SH-SY5Y (cell line): ENCODE measurements around the gene TSPAN32.

Experiments used
- GATA2 ChIP-seq: IDR thresholded peaks from 2 replicates; pipeline ENCODE4 v1.6.1; 2011; ENCODE audit warnings: mild to moderate bottlenecking, low read depth, low read length
- GATA3 ChIP-seq: IDR thresholded peaks from 2 replicates; pipeline ENCODE4 v1.6.1; 2011; ENCODE audit warnings: low read depth, mild to moderate bottlenecking, low read length, moderate library complexity

The TSPAN32 gene

GRCh38 chr11:2345050-2345449 lies 43.2 kb downstream of the TSPAN32 start:
- TF ChIP-seq GATA2 (no peak), GATA3 (no peak)

- TF ChIP-seq GATA3 (no peak), GATA2 (no peak)
Observed at GRCh38 chr11:2346014-2346413, 44.2 kb downstream of the TSPAN32 start.

DNA sequence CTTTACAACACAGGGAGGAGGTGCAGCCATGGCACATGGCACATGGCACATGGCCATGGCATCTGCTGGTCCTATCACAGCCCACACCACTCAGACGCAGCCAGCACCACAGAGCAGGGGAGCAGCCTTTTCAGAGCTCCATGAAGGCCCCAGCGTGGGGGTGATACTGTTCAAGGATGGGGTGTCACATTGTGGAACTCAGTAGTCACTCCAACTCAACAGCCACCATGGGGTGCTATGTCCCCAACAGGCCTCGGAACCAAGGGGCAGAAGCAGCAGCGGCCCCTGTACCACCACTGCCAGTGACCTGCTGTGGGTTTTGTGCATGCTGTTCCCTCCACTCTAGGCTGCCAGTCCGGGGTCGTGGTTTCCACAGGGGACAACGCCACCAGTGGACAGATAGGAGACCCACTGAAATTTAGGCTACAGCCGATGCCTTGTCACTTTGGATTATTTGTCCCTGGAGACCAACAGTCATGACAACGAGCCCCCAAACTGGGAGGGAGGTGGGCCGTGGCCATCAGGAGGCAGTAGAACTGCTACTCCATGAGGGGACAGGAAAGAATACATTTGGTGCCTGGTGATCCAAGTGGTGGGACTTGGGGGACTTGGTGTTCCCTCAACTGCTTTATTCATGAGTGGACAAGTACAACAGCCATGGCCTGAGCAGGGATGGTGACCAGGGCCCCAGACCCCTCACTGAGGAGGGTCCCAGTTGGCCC lies 44.9 kb downstream of the TSPAN32 start:
- no peak for TF ChIP-seq GATA3
- no peak for TF ChIP-seq GATA2

GRCh38 chr11:2347308-2347830 lies 45.6 kb downstream of the TSPAN32 start:
- TF ChIP-seq GATA2 (no peak), GATA3 (no peak)

DNA sequence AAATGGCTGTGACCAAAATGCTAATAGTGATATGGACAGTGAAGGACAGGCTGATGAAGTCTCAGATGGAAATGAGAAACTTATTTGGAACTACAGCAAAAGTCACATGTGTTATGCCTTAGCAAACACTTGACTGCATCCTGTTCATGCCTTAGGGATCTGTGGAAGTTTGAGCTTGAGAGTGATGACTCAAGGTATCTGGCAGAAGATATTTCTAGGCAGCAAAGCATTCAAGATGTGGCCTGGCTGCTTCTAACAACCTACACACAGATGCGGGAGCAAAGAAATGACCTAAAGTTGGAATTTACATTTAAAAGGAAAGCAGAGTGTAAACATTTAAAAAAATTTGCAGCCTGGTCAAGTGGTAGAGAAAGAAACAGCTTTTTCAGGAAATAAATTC lies 47.2 kb downstream of the TSPAN32 start:
- no peak for TF ChIP-seq GATA2
- no peak for TF ChIP-seq GATA3

GRCh38 chr11:2351701-2352100 lies 49.9 kb downstream of the TSPAN32 start:
- TF ChIP-seq GATA2 = no peak
- TF ChIP-seq GATA3 = no peak

DNA sequence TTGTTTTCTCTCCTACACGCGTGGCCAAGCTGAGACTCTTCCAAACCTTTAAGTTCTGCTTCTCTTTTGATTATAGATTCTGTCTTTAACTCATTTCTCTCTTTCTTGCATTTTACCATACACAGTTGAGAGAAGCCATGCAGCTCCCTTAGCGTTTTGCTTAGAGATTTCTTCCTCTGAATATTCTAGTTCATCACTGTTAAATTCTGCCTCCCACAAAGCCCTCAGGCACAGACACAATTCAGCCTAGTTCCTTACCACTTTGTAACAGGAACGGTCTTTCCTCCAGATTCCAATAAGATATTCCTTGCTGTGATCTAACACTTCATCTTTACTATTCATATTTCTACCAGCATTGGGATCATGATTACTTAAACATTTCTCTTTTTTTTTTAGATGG lies 50.6 kb downstream of the TSPAN32 start:
- TF ChIP-seq GATA2 (no peak), GATA3 (no peak)

GRCh38 chr11:2355000-2355644 lies 53.3 kb downstream of the TSPAN32 start:
- TF ChIP-seq GATA2 (no peak), GATA3 (no peak)

DNA sequence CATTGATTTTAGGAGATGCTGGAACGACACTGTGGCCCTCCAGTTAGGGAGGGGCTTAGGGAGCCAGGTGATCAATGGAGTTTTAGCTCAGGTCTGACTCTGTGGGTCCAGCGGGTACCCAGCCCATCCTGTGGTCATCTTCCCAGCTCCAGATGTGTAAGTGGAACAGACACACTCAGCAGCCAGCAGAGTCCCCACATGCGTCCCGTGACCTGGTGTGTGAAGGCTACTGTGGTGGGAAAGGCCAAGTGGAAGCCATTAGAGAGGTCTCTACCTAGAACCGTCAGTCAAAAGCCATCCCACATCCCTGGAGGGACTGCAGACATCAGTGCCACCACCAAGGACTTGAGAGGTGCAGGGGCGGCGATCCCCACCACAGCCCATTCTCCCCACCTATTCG lies 55.4 kb downstream of the TSPAN32 start:
- TF ChIP-seq GATA2 (no peak), GATA3 (no peak)

DNA sequence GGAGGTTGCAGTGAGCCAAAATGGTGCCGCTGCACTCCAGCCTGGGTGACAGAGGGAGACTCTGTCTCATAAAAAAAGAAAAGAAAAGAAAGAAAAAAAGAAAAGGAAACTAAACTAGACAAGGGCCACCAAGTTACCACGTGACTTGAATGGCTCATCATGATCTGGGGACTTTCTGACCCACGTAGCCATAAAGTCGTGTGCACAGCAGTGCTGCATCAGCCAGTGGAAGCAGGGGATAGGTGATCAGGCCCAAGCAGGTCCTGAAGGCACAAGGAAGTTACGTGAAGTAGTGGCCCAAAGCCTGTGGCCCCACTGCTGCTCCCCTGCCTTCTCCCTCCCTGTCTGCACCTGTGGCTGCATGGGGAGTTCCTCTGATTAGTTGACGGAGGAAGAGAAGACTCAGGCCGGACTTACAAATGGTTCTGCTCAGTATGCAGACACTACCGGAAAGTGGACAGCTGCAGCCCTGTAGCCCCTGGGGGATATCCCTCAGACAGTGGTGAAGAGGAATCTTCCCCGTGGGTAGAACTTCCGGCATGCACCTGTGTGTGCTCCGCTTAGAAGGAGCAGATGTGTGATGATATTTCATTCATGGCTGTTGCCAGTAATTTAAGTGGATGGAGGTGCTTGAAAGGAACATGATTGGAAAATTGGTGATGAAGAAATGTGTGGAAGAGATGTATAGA lies 57.1 kb downstream of the TSPAN32 start:
- no peak for TF ChIP-seq GATA3
- no peak for TF ChIP-seq GATA2

- no peak for TF ChIP-seq GATA3
- no peak for TF ChIP-seq GATA2
Observed at GRCh38 chr11:2359557-2359956, 57.7 kb downstream of the TSPAN32 start.

GRCh38 chr11:2360081-2360642 lies 58.3 kb downstream of the TSPAN32 start:
- TF ChIP-seq GATA2 (no peak), GATA3 (no peak)

GRCh38 chr11:2361565-2361964 lies 59.8 kb downstream of the TSPAN32 start:
- TF ChIP-seq GATA2 = no peak

GRCh38 chr11:2362414-2362813 lies 60.6 kb downstream of the TSPAN32 start:
- TF ChIP-seq GATA2 (no peak), GATA3 (no peak)
